ENCODE data around the gene TOX3.

TOX3 gene

GRCh38 chr16:52547004-52547833 lies at the start of gene TOX3:
Gene TOX3 (minus strand): TSS chr16:52547143. CDS start chr16:52546723, 420 bp downstream.
- peak in 1 of 2 experiments; percentile 43 for DNase-seq

- DNase-seq: no peak
Observed at GRCh38 chr16:52592778-52593177, 45.8 kb upstream of the TOX3 start.

GRCh38 chr16:52591934-52592592 lies 45.1 kb upstream of the TOX3 start:
- no peak for DNase-seq

- DNase-seq: no peak
Observed at GRCh38 chr16:52591471-52591870, 44.5 kb upstream of the TOX3 start.

- no peak for DNase-seq
Observed at GRCh38 chr16:52586159-52586558, 39.2 kb upstream of the TOX3 start.

GRCh38 chr16:52584354-52585320 lies 37.7 kb upstream of the TOX3 start:
- no peak for DNase-seq

GRCh38 chr16:52581530-52581929 lies 34.6 kb upstream of the TOX3 start:
- DNase-seq: peak in 1 of 2 experiments; percentile 27

GRCh38 chr16:52580488-52580887 lies 33.5 kb upstream of the TOX3 start:
- no peak for DNase-seq

- no peak for DNase-seq
Observed at GRCh38 chr16:52578829-52579498, 32.0 kb upstream of the TOX3 start.

GRCh38 chr16:52578007-52578828 lies 31.3 kb upstream of the TOX3 start:
- DNase-seq: no peak

- DNase-seq: no peak
Observed at GRCh38 chr16:52577130-52577706, 30.3 kb upstream of the TOX3 start.

- DNase-seq: peak in 1 of 2 experiments; percentile 14
Observed at GRCh38 chr16:52573365-52574299, 26.7 kb upstream of the TOX3 start.

- DNase-seq: no peak
Observed at GRCh38 chr16:52572656-52573055, 25.7 kb upstream of the TOX3 start.

- no peak for DNase-seq
Observed at GRCh38 chr16:52570495-52571091, 23.6 kb upstream of the TOX3 start.

GRCh38 chr16:52569701-52570100 lies 22.8 kb upstream of the TOX3 start:
- no peak for DNase-seq

- DNase-seq: no peak
Observed at GRCh38 chr16:52568983-52569690, 22.2 kb upstream of the TOX3 start.

- DNase-seq: no peak
Observed at GRCh38 chr16:52568495-52568894, 21.6 kb upstream of the TOX3 start.

GRCh38 chr16:52567193-52567592 lies 20.2 kb upstream of the TOX3 start:
- DNase-seq: no peak
